K562 (cell line): ENCODE measurements around the gene MACROD2. TPM values are rescaled to one million over a fixed set of nuclear protein-coding genes. Genes with fewer than 3 reads are reported as not detected.

ENCODE experiments used
- ATAC-seq: fragments of 200-7000 bp; cut with Tn5 transposase; 3 replicates; pipeline ENCODE4 v1.9.1; 2020; ENCODE audit warnings: moderate library complexity
- BruUV-seq: library from RNA; stranded (reverse); fragments of 400-500 nt; replicated peaks from 2 replicates; lab custom pipeline; 2021; lab: Mats Ljungman, UMichigan
- CTCF ChIA-PET: fragments of 300-600 bp; formaldehyde crosslinking; extraction: SDS; loops from one replicate; lab custom pipeline; 2021; ENCODE audit warnings: low intra/inter-chr PET ratio; lab: Yijun Ruan, JAX
- POLR2A ChIA-PET: fragments of 300-600, 350-650 bp; sonication (Branson Sonifier 250); formaldehyde crosslinking; extraction: SDS; loops from one replicate; lab custom pipeline; 2021; ENCODE audit warnings: antibody characterized with exemption, inconsistent platforms; lab: Yijun Ruan, JAX
- DNase-seq, 4 experiments: peaks; one replicate each; pipeline versions ENCODE4 v3.0.0 to v3.0.0-alpha.2; 2011 to 2018; ENCODE audit warnings: low spot score in 3 of 4, mixed read lengths in 3 of 4; ENCODE audit errors: extremely low read depth in 1 of 4
- FAIRE-seq: peaks from 2 replicates; lab custom pipeline; 2011; peaks lifted over from hg19 to GRCh38; lab: Jason Lieb, UNC
- H2AFZ ChIP-seq: 2 replicates; pipeline ENCODE4 v1.6.0; 2011; ENCODE audit warnings: low read depth, low read length, control low read depth, inconsistent platforms
- H3K27ac ChIP-seq: fragments of 200-600 bp; 3 replicates; pipeline ENCODE4 v1.8.0; 2011; ENCODE audit warnings: low read depth, mild to moderate bottlenecking, control low read depth, inconsistent platforms, low read length, moderate library complexity, mixed read lengths; ENCODE audit errors: extremely low read depth
- H3K27me3 ChIP-seq, 2 experiments: fragments of 300-600 bp in 1 of 2; 2 replicates in 1 of 2; 3 replicates in 1 of 2; pipeline versions ENCODE4 v1.6.0 to v1.8.0; 2011; ENCODE audit warnings: inconsistent platforms in 2 of 2, low read length in 2 of 2, mild to moderate bottlenecking in 1 of 2, mixed read lengths in 1 of 2, moderate library complexity in 1 of 2; ENCODE audit not compliant: control insufficient read depth in 2 of 2, insufficient read depth in 2 of 2
- H3K36me3 ChIP-seq: fragments of 300-600 bp; 3 replicates; pipeline ENCODE4 v1.8.0; 2011; ENCODE audit warnings: mild to moderate bottlenecking, low read length, inconsistent platforms; ENCODE audit not compliant: control insufficient read depth, insufficient read depth
- H3K4me1 ChIP-seq, 2 experiments: fragments of 200-600 bp in 1 of 2; replicated peaks in 1 of 2; 2 replicates in 1 of 2; 3 replicates in 1 of 2; pipeline versions ENCODE4 v1.5.1 to v1.8.0; 2011; ENCODE audit warnings: inconsistent platforms in 2 of 2, low read length in 2 of 2, mild to moderate bottlenecking in 1 of 2, mixed read lengths in 1 of 2, moderate library complexity in 1 of 2; ENCODE audit not compliant: control insufficient read depth in 2 of 2, insufficient read depth in 2 of 2
- H3K4me2 ChIP-seq: 2 replicates; pipeline ENCODE4 v1.6.1; 2011; ENCODE audit warnings: low read length, control low read depth, inconsistent platforms, mixed read lengths; ENCODE audit not compliant: insufficient read depth
- H3K4me3 ChIP-seq: fragments of 200-600 bp; sonication (generic), shearing (Covaris generic); 2 replicates; pipeline ENCODE4 v1.5.1; 2016; ENCODE audit warnings: control low read depth, inconsistent platforms
- H3K79me2 ChIP-seq: fragments of 200-600 bp; 3 replicates; pipeline ENCODE4 v1.8.0; 2011; ENCODE audit warnings: low read length, inconsistent platforms; ENCODE audit not compliant: control insufficient read depth, insufficient read depth
- H3K9ac ChIP-seq, 2 experiments: 2 replicates each; pipeline versions ENCODE4 v1.6.0 to v1.6.1; 2011; ENCODE audit warnings: low read depth in 2 of 2, low read length in 2 of 2, control low read depth in 1 of 2, inconsistent platforms in 1 of 2, mild to moderate bottlenecking in 1 of 2, mixed read lengths in 1 of 2; ENCODE audit not compliant: insufficient read depth in 1 of 2
- H3K9me1 ChIP-seq: one replicate; pipeline ENCODE4 v1.6.0; 2011; ENCODE audit warnings: inconsistent platforms, mild to moderate bottlenecking, low read length, moderate library complexity; ENCODE audit not compliant: control insufficient read depth, insufficient read depth
- H3K9me3 ChIP-seq: replicated peaks from 2 replicates; pipeline ENCODE4 v1.5.1; 2011; ENCODE audit warnings: low read depth, low read length, inconsistent platforms; ENCODE audit not compliant: control insufficient read depth, insufficient read depth
- H4K20me1 ChIP-seq: replicated peaks from 2 replicates; pipeline ENCODE4 v1.6.1; 2011; ENCODE audit warnings: low read length, inconsistent platforms, mixed read lengths; ENCODE audit not compliant: control insufficient read depth, insufficient read depth
- GABPA ChIP-seq: fragments of 200-800 bp; sonication (Bioruptor generic); conservative IDR thresholded peaks from 2 replicates; pipeline ENCODE4 v1.6.1; 2016; ENCODE audit warnings: low read depth, missing genetic modification characterization, missing compliant biosample characterization
- MEF2D ChIP-seq: conservative IDR thresholded peaks from 2 replicates; pipeline ENCODE4 v1.6.1; 2016; ENCODE audit warnings: low read depth, missing genetic modification characterization, missing compliant biosample characterization
- PRPF4 ChIP-seq: fragments of 200-400 bp; formaldehyde crosslinking; IDR thresholded peaks from one replicate; pipeline ENCODE4 v1.6.1; 2017; ENCODE audit warnings: low read length, low read depth, mild to moderate bottlenecking; ENCODE audit not compliant: insufficient read depth, poor library complexity, severe bottlenecking
- RHOXF2B ChIP-seq: fragments of 250-450 bp; sonication (Bioruptor Pico); conservative IDR thresholded peaks from 2 replicates; pipeline ENCODE4 v1.5.1; 2021
- ZBTB2 ChIP-seq: fragments of 450-650 bp; IDR thresholded peaks from 2 replicates; pipeline ENCODE4 v1.6.1; 2016; ENCODE audit warnings: antibody characterized with exemption
- ZC3H11A ChIP-seq: IDR thresholded peaks from 2 replicates; pipeline ENCODE4 v1.6.1; 2012; ENCODE audit warnings: low read depth, low read length, improper control_type of control experiment
- ZNF134 ChIP-seq: fragments of 250-450 bp; sonication (Bioruptor Pico); conservative IDR thresholded peaks from 2 replicates; pipeline ENCODE4 v1.4.0; 2020
- ZNF232 ChIP-seq: sonication (generic); formaldehyde crosslinking; IDR thresholded peaks from 2 replicates; pipeline ENCODE4 v1.8.0; 2022; ENCODE audit warnings: mild to moderate bottlenecking, missing genetic modification reagents
- ZNF830 ChIP-seq: fragments of 250-450 bp; sonication (Bioruptor Pico); IDR thresholded peaks from 2 replicates; pipeline ENCODE4 v1.5.0; 2021; ENCODE audit warnings: mild to moderate bottlenecking
- WGBS: fragments of 100-300 bp; shearing (Covaris generic); methylation state at CpG from one replicate; pipeline ENCODE4 v1.1.6; 2016; ENCODE audit warnings: low coverage, mixed read lengths; ENCODE audit not compliant: insufficient coverage; ENCODE audit errors: missing lambda C conversion rate; 5-methylcytosine and 5-hydroxymethylcytosine counted together
- in situ Hi-C: fragments of 300-500 bp; cut with MboI; formaldehyde crosslinking; loops from 4 replicates; pipeline ENCODE4 v1.15.0; 2018; ENCODE audit warnings: inconsistent platforms, mixed read lengths
- intact Hi-C: fragments of 100-400 bp; cut with micrococcal nuclease; formaldehyde crosslinking; loops from 2 replicates; pipeline ENCODE4 v1.14.2; 2022
- polyA plus RNA-seq, 8 experiments: library from polyadenylated mRNA; depleted of rRNA in 4 of 8; stranded (reverse) in 5 of 8; unstranded in 3 of 8; fragments of >200 nt; fragmentation: Nextera tagmentation in 2 of 8; fragmentation: Illumina TruSeq in 1 of 8; extraction: Ambion mirVana in 2 of 8; extraction: Trizol in 1 of 8; gene quantifications; 2 replicates each; pipeline versions ENCODE4 v1.2.1 to v1.2.3, GENCODE V29; 2011 to 2014; ENCODE audit warnings: inconsistent platforms in 1 of 8, missing spikeins in 1 of 8
- total RNA-seq, 7 experiments: library from RNA; depleted of rRNA in 6 of 7; stranded (reverse); fragments of >200 nt in 6 of 7; fragmentation: Illumina TruSeq in 2 of 7; extraction: Trizol in 2 of 7; gene quantifications; 2 replicates each; pipeline versions ENCODE4 v1.2.1 to v1.2.3, GENCODE V29; 2011 to 2021; ENCODE audit warnings: low replicate concordance in 1 of 7
- TF ChIP-seq, protein P1 (sequence below): sonication (generic); formaldehyde crosslinking; IDR thresholded peaks from 2 replicates; pipeline ENCODE4 v1.8.1; 2023; ENCODE audit warnings: mild to moderate bottlenecking, missing genetic modification reagents
- TF ChIP-seq, protein P2 (sequence below): fragments of 250-450 bp; sonication (Bioruptor Pico); IDR thresholded peaks from 2 replicates; pipeline ENCODE4 v1.6.1; 2021; ENCODE audit warnings: mild to moderate bottlenecking

MACROD2 gene
- total and polyA plus RNA-seq, 9 of the 15 experiments (the other 6 are each of a cell fraction or from before 2014, with no cell fraction given) = not detected

DNA sequence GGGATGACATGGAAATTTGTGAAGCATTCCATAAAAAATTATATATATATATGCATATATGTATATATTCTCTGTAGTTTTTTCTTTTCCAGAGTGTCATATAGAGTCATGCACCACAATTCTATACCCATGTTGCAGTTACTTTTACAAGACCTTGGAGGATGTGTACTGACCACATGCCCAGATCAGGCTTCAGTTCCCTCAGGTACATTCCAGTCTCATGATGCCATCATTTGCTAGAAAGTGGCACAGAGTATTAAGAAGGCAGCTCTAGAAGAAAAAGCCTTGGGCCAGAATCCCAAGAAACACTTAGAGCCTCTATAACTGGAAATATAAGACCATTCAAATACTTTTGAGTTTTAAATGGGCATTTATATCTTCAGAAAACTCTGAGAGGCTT lies 1027.6 kb downstream of the MACROD2 start (continued):
- TF ChIP-seq PRPF4 (no peak), GABPA (no peak)
- TF ChIP-seq, protein P1, sequence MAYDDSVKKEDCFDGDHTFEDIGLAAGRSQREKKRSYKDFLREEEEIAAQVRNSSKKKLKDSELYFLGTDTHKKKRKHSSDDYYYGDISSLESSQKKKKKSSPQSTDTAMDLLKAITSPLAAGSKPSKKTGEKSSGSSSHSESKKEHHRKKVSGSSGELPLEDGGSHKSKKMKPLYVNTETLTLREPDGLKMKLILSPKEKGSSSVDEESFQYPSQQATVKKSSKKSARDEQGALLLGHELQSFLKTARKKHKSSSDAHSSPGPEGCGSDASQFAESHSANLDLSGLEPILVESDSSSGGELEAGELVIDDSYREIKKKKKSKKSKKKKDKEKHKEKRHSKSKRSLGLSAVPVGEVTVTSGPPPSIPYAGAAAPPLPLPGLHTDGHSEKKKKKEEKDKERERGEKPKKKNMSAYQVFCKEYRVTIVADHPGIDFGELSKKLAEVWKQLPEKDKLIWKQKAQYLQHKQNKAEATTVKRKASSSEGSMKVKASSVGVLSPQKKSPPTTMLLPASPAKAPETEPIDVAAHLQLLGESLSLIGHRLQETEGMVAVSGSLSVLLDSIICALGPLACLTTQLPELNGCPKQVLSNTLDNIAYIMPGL (CRISPR knock-in tag) = no peak

GRCh38 chr20:15026759-15027158 lies 1031.4 kb downstream of the MACROD2 start:
- Histone ChIP-seq H3K79me2 (no peaks in the 10 kb centered on the region), H3K4me2 (no peak overlapping the region), H3K4me1 (no peaks in the 10 kb centered on the region), H3K9ac (no peak overlapping the region), H3K4me3 (no peak overlapping the region), H3K36me3 (no peaks in the 10 kb centered on the region), H3K27me3 (no peaks in the 10 kb centered on the region), H3K9me3 (no peaks in the 10 kb centered on the region), H2AFZ (no peak overlapping the region), H3K27ac (no peak overlapping the region), H4K20me1 (no peaks in the 10 kb centered on the region), H3K9me1 (no peaks in the 10 kb centered on the region)
- DNase-seq (no peak), FAIRE-seq (no peak), ATAC-seq (no peak)
- in situ Hi-C loops (no loop called here), intact Hi-C loops (no loop called here)
- TF ChIP-seq MEF2D (tag) (no peak), ZNF232 (CRISPR knock-in tag) (no peak), ZNF830 (CRISPR knock-in tag) (no peak), RHOXF2B (CRISPR knock-in tag) (no peak), ZNF134 (no peak), ZBTB2 (no peak), ZC3H11A (no peak)
- TF ChIP-seq, protein P2, sequence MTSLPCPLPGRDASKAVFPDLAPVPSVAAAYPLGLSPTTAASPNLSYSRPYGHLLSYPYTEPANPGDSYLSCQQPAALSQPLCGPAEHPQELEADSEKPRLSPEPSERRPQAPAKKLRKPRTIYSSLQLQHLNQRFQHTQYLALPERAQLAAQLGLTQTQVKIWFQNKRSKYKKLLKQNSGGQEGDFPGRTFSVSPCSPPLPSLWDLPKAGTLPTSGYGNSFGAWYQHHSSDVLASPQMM (CRISPR knock-in tag) = no peak
- WGBS = 0% methylated on average over 1 of the region's 1 CpG
- BruUV-seq = no TSS peak
- ChIA-PET CTCF (no interaction called here), POLR2A (no interaction called here)
